H1 (cell line): Measurements from ENCODE around the gene PRSS38. TPM values are rescaled to one million over a fixed set of nuclear protein-coding genes. Genes with fewer than 3 reads are reported as not detected.

Source experiments
- KDM4A ChIP-seq: IDR thresholded peaks from one replicate; pipeline ENCODE4 v1.7.1; 2012; ENCODE audit warnings: low read depth, mild to moderate bottlenecking, moderate library complexity, low read length, inconsistent platforms; ENCODE audit not compliant: severe bottlenecking
- SAP30 ChIP-seq: fragments of 300-600 bp; sonication (generic); IDR thresholded peaks from 2 replicates; pipeline ENCODE4 v1.7.1; 2012; ENCODE audit warnings: low read length, moderate library complexity, mild to moderate bottlenecking, inconsistent platforms; ENCODE audit not compliant: insufficient read depth, insufficient replicate concordance
- SIN3A ChIP-seq, 2 experiments: IDR thresholded peaks in 1 of 2; conservative IDR thresholded peaks in 1 of 2; 2 replicates each; pipeline ENCODE4 v1.6.1; 2011 to 2012; ENCODE audit warnings: low read length in 2 of 2, improper control_type of control experiment in 1 of 2, low read depth in 1 of 2, mild to moderate bottlenecking in 1 of 2
- SIRT6 ChIP-seq: IDR thresholded peaks from one replicate; pipeline ENCODE4 v1.7.1; 2012; ENCODE audit warnings: low read length, inconsistent platforms
- polyA plus RNA-seq, 7 experiments: library from polyadenylated mRNA; depleted of rRNA in 3 of 7; stranded (reverse) in 5 of 7; unstranded in 2 of 7; fragments of >200 nt in 5 of 7; fragments of 200-250 nt in 2 of 7; gene quantifications; 1 replicate in 5 of 7; 2 replicates in 1 of 7; 4 replicates in 1 of 7; pipeline versions ENCODE4 v1.2.1 to v1.2.3, GENCODE V29; 2011 to 2013; ENCODE audit warnings: missing spikeins in 2 of 7, mixed read lengths in 2 of 7
- total RNA-seq: library from RNA; stranded (reverse); fragmentation: NEBNext Ultra II Directional; extraction: Animal tissue kit (Norgen Biotek cat#: 25700); gene quantifications from 2 replicates; pipeline ENCODE4 v1.2.1, GENCODE V29; 2021

Gene PRSS38
- total and polyA plus RNA-seq, 2 of the 8 experiments (the other 6 are each of a cell fraction or from before 2014, with no cell fraction given): not detected

GRCh38 chr1:227794817-227795192 is 20.7 kb upstream of the PRSS38 start (continued):
- TF ChIP-seq SAP30 (no peak), KDM4A (no peak), SIN3A (conservative IDR thresholded peaks at IDR 0.05 in 1 of 2, IDR thresholded peaks at IDR 0.05 in 1 of 2; ENCODE audit: low read depth in 1 of 2, low read length in 2 of 2) (no peak), SIRT6 (no peak)
- TF ChIP-seq, all 59 proteins: peak for 0
